Chondrocyte (in vitro differentiated cells): ENCODE data around the gene C1orf210. TPM values are rescaled to one million over a fixed set of nuclear protein-coding genes. Genes with fewer than 3 reads are reported as not detected.

Experiments
- DNase-seq: peaks from one replicate; pipeline ENCODE4 v3.0.0; 2021; ENCODE audit warnings: mixed read lengths, low spot score
- H3K27ac Mint-ChIP-seq: one replicate; pipeline ENCODE4 v1.8.0; 2021; ENCODE audit warnings: mild to moderate bottlenecking, moderate library complexity, mixed read lengths; ENCODE audit not compliant: unreplicated experiment
- H3K27me3 Mint-ChIP-seq: 2 replicates; pipeline ENCODE4 v1.8.0; 2021; ENCODE audit warnings: low read depth, mixed read lengths
- H3K36me3 Mint-ChIP-seq: 2 replicates; pipeline ENCODE4 v1.8.0; 2021; ENCODE audit warnings: low read depth, mixed read lengths
- H3K4me1 Mint-ChIP-seq: 2 replicates; pipeline ENCODE4 v1.8.0; 2021; ENCODE audit warnings: low read depth, mild to moderate bottlenecking, mixed read lengths
- H3K4me3 Mint-ChIP-seq: one replicate; pipeline ENCODE4 v1.8.0; 2021; ENCODE audit warnings: mild to moderate bottlenecking, moderate library complexity, mixed read lengths; ENCODE audit not compliant: unreplicated experiment
- H3K9me3 Mint-ChIP-seq: 2 replicates; pipeline ENCODE4 v1.8.0; 2021; ENCODE audit warnings: low read depth, mixed read lengths
- total RNA-seq: library from RNA; stranded (reverse); gene quantifications from 3 replicates; pipeline ENCODE4 v1.2.1, GENCODE V29; 2021
- TF ChIP-seq, protein P1 (sequence below): fragments of 200-600 bp; sonication (generic); IDR thresholded peaks from 2 replicates; pipeline ENCODE4 v1.5.0; 2021; ENCODE audit warnings: antibody characterized with exemption, mild to moderate bottlenecking, moderate library complexity

C1orf210 gene
- total RNA-seq, 1 donor from 2014 or later: not detected

DNA sequence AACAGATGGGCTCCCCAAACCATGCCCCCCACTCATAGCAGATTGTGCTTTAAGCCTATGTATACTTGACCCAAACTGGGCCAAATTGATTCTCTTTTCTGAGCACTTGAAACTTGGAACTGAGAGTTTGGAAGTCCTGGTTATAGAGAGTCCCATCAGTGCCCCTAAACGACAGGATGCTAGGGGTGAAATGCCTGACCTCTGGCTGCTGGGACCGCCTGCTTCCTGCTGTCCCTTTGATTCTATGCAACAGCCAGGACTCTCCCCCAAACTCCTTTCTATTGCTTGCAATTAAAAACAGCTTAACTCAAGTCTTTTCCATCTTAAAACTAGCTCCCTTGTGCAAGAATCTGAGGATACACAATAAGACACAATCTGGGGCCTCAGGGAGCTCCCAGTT, 4.7 kb downstream of the C1orf210 start:
- no peaks in the 10 kb centered on the region for H3K4me1 Mint-ChIP-seq
- H3K36me3 Mint-ChIP-seq: no peaks in the 10 kb centered on the region
- TF ChIP-seq, protein P1, sequence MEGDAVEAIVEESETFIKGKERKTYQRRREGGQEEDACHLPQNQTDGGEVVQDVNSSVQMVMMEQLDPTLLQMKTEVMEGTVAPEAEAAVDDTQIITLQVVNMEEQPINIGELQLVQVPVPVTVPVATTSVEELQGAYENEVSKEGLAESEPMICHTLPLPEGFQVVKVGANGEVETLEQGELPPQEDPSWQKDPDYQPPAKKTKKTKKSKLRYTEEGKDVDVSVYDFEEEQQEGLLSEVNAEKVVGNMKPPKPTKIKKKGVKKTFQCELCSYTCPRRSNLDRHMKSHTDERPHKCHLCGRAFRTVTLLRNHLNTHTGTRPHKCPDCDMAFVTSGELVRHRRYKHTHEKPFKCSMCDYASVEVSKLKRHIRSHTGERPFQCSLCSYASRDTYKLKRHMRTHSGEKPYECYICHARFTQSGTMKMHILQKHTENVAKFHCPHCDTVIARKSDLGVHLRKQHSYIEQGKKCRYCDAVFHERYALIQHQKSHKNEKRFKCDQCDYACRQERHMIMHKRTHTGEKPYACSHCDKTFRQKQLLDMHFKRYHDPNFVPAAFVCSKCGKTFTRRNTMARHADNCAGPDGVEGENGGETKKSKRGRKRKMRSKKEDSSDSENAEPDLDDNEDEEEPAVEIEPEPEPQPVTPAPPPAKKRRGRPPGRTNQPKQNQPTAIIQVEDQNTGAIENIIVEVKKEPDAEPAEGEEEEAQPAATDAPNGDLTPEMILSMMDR: no peak
- no peak overlapping the region for H3K4me3 Mint-ChIP-seq
- H3K27me3 Mint-ChIP-seq: no peaks in the 10 kb centered on the region
- no peak overlapping the region for H3K27ac Mint-ChIP-seq
- H3K9me3 Mint-ChIP-seq: no peaks in the 10 kb centered on the region
- no peak for DNase-seq

DNA sequence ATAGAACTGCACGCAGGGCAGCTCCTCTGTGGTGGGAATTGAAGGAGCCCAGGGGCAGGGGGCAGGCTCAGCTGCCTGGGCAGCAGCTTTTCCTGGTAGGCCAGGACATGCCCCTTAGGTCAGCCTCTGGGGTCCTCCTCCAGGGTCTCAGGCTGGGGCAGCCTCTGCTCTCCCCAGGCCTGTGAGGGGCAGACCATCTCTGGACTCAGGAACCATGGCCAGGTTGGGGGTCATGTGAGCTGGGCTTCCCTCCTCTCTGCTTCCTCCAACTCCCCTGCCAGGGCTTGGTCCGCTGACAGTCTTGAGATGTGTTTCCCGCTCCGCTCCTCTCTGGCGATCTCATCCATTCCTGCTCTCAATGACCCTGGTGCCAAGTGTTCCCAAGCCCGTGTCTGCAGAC, 5.7 kb downstream of the C1orf210 start:
- no peaks in the 10 kb centered on the region for H3K9me3 Mint-ChIP-seq
- H3K27me3 Mint-ChIP-seq: no peaks in the 10 kb centered on the region
- H3K4me1 Mint-ChIP-seq: no peaks in the 10 kb centered on the region
- TF ChIP-seq, protein P1: no peak
- peak; percentile 81 for DNase-seq
- no peak overlapping the region for H3K27ac Mint-ChIP-seq
- H3K4me3 Mint-ChIP-seq: no peak overlapping the region
- no peaks in the 10 kb centered on the region for H3K36me3 Mint-ChIP-seq

DNA sequence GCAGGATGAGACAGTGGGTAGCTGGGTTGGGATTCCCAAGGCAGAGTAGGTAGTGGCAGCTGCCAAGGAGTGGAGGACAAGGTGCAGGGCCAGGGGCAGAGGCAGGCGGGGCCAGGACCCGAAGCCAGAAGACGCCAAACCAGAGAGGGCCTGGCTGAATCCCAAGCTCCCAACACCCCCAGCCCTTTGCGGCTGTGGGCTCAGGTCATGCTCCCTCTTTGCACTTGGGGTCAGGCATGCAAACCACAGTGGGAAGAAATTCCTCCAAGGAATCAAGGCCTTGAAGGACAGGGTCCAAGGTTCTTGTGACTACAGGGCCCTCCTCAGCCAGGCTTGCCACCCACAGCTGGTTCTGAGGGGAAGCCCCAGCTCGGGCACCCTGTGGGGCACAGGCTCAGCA, 6.2 kb downstream of the C1orf210 start:
- Mint-ChIP-seq H3K27me3 (no peaks in the 10 kb centered on the region), H3K27ac (no peak overlapping the region), H3K4me1 (peaks cover 4% of the 10 kb centered on the region), H3K9me3 (no peaks in the 10 kb centered on the region), H3K36me3 (no peaks in the 10 kb centered on the region), H3K4me3 (no peak overlapping the region)
- TF ChIP-seq, protein P1: no peak
- peak; percentile 50 for DNase-seq

DNA sequence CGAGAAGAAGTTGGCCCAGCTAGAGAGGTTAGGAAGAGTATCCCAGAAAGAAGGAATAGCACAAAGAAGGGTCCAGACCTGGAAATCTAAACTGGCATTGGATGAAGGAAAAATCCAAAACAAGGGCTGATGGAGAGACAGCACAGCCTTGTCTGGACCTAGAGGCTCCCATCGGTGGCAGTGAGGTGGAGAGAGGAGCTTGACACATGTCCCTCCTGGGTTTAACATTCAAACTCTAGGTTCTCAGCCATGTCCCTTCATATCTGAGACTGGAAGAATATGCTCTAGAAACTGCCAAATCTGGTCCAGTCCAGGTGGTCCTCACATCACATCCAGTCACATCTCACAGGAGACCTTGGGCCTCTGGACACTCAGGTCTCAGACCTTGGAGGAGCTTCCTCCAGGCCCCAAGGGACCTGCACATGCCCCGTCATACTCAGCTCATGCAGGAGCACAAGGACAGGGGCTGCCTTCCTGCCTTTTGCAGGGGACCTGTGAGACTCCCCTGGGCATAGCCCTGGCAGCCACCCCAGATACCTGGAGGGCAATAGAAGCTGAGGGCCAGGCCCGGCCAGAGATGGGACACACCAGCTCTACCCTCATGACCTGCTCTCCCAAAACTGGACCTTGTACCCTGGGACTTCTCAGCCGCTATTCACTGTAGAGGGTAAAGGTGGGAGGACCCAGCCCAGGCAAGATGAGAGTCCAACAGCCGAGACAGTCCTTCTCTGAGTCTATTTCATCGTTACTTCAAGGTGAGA, 8.1 kb downstream of the C1orf210 start:
- no peak overlapping the region for H3K27ac Mint-ChIP-seq
- H3K36me3 Mint-ChIP-seq: no peaks in the 10 kb centered on the region

DNA sequence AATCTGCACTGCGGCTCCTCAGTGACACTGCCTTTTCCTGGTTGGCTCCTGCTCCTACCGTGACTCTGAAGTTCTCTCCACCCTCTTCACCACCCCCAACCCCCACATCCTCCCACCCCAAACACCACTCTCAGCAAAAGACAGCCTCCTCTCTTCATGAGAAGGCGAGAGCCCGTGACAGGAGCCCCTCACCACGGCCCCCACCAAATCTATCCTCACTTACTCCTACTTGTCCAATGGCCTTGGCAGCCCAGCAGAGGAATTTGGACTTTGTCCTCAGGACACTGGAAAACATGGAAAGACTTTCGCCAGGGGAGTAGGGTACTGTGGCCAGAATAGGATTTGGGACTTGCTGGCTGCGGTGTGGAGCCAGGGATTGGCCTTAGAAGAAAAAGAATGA, 8.7 kb downstream of the C1orf210 start:
- Mint-ChIP-seq H3K4me1 (peaks cover 4% of the 10 kb centered on the region), H3K27ac (no peak overlapping the region), H3K9me3 (no peaks in the 10 kb centered on the region), H3K36me3 (no peaks in the 10 kb centered on the region), H3K27me3 (peaks cover 2% of the 10 kb centered on the region), H3K4me3 (no peak overlapping the region)
- DNase-seq: peak; percentile 29
- TF ChIP-seq, protein P1: no peak

More for the DNA sequence above, 8.1 kb downstream of the C1orf210 start:
- TF ChIP-seq, protein P1: no peak
- Mint-ChIP-seq H3K9me3 (no peaks in the 10 kb centered on the region), H3K4me1 (peaks cover 4% of the 10 kb centered on the region), H3K4me3 (no peak overlapping the region), H3K27me3 (no peaks in the 10 kb centered on the region)
- peak; percentile 77 for DNase-seq
